HTR-8/SVneo (cell line): ENCODE results near the gene CYP4F22.
"Not testable (repeated sequence)": the region's sequence is repeated elsewhere in the genome, so short reads cannot be mapped to it uniquely, and the experiment has no call there.

Experiments
- DNase-seq: peaks from one replicate; pipeline ENCODE4 v3.0.0; 2011; ENCODE audit warnings: low spot score, mixed read lengths; ENCODE audit not compliant: insufficient read length
- FAIRE-seq: peaks from 2 replicates; lab custom pipeline; 2011; peaks lifted over from hg19 to GRCh38; lab: Jason Lieb, UNC

Gene CYP4F22

GRCh38 chr19:15532779-15533521 is 24.6 kb downstream of the CYP4F22 start:
- DNase-seq, result no peak
- FAIRE-seq, result no peak

GRCh38 chr19:15533522-15533830 is 25.2 kb downstream of the CYP4F22 start:
- FAIRE-seq, DNase-seq: not testable (repeated sequence)

DNA sequence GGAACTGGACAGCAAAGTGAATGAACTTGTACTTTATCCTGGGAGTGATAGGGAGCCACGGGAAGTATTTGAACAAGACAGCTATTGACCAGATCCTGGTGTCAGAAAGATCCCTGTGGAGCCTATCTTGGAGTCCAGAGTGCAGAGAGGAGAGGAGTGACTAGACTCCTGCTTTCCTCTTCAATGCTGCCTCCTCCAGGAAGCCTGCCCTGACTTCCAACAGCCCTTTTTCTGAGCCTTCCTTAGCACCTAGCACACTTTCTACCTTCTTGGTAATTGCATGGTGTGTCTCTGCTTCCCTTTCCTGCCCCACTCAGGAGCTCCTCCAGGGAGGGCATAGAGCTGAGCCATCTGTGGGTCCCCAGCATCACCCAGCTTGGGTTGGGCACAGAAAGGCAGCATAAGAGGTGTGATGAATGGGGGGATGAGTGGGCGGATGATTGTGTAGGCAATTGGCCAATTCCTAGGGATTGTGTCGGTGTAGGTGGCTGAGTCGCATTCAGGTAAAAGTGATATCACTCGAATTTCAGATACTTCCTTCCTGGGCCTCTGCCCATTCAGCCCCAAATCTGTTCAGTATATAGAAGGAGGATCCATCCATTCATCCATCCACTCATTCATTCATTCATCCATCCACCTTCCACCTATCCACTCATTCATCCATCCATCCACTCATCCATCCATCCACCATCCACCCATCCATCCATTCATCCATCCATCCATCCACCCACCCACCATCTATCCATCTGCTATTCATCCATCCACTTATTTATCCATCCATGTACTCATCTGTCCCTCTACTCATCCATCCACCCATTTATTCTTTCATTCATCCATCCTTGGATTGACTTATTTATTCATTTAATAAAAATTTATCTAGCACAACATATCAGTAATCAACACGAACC is 26.9 kb downstream of the CYP4F22 start:
- DNase-seq (no peak), FAIRE-seq (no peak)

- no peak for DNase-seq
- no peak for FAIRE-seq
Measured at GRCh38 chr19:15536350-15536749, 28.0 kb downstream of the CYP4F22 start.

- FAIRE-seq (no peak), DNase-seq (no peak)
Measured at GRCh38 chr19:15538774-15539173, 30.4 kb downstream of the CYP4F22 start.

DNA sequence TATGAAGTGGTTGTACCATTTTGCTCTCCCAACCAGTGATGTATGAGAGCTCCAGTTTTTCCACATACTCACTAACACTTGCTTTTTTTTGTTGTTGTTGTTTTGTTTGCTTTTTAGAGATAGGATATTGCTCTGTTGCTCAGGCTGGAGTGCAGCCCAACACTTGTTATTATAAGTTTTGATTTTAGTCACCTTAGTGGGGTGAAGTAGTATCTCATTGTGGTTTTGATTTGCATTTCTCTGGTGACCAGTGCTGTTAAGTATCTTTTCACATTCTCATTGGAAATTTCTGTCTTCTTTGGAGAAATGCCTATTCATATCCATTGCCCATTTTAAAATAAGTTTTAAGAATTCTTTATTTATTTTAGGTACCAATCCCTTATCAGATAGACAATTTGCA is 31.3 kb downstream of the CYP4F22 start:
- FAIRE-seq, result no peak

GRCh38 chr19:15540435-15540834 is 32.1 kb downstream of the CYP4F22 start:
- DNase-seq (no peak), FAIRE-seq (no peak)

More for the DNA sequence above, 31.3 kb downstream of the CYP4F22 start:
- no peak for DNase-seq

DNA sequence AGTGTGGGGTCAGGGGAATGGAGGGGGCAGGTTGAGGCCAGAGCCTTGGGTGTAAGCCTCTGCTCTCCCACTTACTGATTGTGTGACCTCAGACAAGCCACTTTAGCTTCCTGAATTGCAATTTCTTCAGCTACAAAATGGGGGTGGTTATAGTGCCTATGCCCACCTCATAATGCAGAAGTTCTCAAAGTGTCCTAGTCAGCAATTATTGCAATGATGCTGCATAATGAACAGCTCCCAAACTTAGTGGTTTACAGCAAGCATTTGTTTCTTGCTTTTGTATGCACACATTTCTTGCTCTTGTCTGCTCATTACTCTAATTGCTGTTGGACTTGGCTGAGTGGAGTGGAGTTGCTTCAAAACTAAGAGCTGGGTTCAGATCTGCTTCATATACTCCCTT is 36.0 kb downstream of the CYP4F22 start:
- FAIRE-seq, result no peak

DNA sequence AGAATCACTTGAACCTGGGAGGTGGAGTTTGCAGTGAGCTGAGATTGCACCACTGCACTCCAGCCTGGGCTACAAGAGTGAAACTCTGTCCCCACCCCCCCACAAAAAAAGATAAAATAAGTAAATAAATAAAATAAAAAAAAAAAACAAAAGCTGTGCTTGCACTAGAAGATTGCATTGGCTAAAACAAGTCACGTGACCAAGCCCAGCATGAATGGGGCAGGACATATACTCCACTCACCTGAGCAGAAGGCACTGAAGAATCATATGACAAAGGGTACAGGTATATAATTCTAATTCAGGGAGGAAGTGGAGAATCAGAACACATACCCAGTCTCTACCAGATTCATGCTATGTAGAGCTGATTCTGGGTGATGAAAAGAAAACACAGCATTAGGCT is 36.6 kb downstream of the CYP4F22 start:
- FAIRE-seq (no peak), DNase-seq (no peak)

More for the DNA sequence above, 36.0 kb downstream of the CYP4F22 start:
- no peak for DNase-seq

DNA sequence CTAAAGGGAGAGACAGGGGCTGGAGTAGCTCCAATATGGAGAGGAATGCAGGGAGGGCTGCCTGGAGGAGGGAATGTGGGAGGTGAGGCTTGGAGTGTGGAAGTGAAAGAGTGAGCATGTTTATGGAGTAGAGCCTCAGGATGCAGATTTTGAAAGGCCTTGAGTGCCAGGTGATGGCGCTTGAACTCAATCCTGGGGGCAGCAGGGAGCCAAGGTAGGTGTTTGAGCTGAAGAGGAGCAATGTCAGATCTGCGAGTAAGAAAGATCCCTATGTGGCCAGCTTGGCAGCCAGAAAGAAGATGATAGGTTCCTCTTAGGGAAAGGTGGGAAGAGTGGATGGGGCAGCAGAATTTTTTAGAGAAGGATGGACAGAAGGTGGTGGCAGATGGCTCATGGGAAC is 40.3 kb downstream of the CYP4F22 start:
- DNase-seq (no peak), FAIRE-seq (no peak)

- DNase-seq (no peak), FAIRE-seq (no peak)
Measured at GRCh38 chr19:15549581-15549980, 41.3 kb downstream of the CYP4F22 start.

DNA sequence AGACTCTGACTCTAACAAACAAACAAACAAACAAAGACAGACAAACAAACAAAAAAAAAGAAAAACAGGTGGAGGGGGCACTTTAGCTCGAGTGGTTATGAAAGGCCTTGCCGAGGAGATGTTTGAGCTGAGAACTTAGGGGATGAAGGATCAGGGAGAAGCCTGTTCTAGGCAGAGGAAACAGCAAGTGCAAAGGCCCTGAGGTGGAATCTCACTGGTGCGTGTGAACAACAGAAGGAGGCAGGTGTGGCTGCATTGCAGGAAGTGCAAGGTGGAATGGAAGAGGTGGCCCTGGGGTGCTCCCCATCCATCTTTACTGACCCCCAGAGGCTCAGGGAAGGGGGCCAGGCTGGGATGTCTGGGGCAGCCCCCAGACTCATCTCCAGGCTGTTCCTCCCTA is 41.9 kb downstream of the CYP4F22 start:
- FAIRE-seq (no peak), DNase-seq (no peak)

DNA sequence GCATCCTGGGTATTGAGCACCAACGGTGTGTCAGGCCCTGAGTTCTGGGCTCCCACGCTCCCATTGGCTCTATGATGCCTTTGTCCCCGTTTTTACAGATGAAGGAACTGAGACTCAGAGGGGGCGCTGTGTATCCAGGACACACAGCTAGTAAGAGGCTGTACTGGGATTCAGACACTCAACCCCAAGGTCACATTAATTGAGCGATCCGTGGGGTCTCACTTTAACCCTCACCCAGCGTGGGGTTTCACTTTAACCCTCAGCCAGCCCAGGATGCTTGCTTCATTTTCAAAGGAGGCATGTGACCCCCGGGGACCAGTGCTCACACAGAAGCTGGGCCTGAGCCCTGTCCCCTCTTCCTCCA is 42.6 kb downstream of the CYP4F22 start:
- no peak for FAIRE-seq
- DNase-seq, result no peak

DNA sequence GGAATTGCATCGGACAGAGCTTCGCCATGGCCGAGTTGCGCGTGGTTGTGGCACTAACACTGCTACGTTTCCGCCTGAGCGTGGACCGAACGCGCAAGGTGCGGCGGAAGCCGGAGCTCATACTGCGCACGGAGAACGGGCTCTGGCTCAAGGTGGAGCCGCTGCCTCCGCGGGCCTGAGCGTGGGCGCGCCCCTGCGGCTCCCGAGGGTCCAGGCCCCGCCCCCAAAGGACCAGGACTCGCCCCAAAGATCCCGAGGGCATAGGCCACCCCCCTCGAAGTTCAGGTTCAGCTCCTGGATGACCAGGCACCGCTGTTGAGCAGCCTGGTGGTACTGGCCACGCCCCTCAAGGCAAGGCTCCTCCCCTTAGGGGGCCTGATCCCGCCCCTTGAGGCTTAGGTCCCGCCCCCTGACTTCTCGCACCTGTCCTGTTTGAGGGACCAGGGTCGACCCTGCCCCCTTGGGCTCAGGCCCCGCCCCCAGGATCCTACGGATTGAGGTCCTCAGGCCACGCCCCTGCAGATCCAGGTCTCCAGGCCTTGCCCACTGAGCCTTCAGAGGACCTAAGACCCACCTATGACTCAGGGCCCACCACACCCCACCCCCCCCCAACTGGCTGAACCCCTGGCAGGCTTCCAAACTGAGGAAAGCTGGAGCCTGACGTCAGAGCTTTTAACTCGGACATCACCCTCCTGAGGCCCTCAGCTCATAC is 43.1 kb downstream of the CYP4F22 start:
- FAIRE-seq (no peak), DNase-seq (peak; percentile 51)

DNA sequence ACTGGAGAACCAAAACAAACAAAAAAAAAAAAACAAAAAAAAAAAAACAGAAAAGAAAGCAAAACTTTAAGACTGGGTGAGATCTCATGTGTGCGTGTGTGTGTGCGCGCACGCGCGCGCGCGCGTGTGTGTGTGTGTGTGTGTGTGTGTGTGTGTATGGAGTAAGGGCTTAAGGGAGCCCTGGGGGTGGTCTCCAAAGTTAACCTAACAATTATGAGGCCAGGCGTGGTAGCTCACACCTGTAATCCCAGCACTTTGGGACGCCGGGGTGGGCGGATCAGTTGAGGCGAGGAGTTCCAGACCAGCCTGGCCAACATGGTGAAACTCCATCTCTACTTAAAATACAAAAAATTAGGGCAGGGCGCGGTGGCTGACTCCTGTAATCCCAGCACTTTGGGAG is 46.7 kb downstream of the CYP4F22 start:
- FAIRE-seq (no peak), DNase-seq (no peak)

GRCh38 chr19:15555759-15556633 is 47.7 kb downstream of the CYP4F22 start:
- FAIRE-seq (peak; percentile 86), DNase-seq (peak; percentile 96)

- peak; percentile 87 for FAIRE-seq
Measured at GRCh38 chr19:15556634-15557181, 48.4 kb downstream of the CYP4F22 start.

DNA sequence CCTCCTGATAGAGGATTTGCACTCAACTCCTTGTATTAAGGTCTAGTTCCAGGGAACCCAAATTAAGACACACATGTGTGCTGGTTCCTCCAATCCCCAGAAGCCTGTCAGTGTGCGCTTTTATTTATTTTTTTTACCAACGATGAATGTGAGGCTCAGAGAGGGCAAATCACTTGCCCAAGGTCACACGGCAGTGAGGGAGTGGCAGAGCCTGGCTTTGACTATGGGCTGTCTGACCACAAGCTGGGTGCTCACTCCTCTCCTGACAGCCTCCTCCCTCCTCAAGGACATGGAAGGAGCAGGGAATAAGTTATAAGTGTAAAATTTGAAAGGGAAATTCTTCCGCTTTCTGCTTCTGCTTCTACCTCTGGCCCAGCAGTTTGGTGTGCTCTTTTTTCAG is 48.9 kb downstream of the CYP4F22 start:
- FAIRE-seq (no peak), DNase-seq (no peak)

More at GRCh38 chr19:15556634-15557181, 48.4 kb downstream of the CYP4F22 start:
- no peak for DNase-seq

GRCh38 chr19:15562145-15562544 is 53.8 kb downstream of the CYP4F22 start:
- FAIRE-seq (no peak), DNase-seq (no peak)

DNA sequence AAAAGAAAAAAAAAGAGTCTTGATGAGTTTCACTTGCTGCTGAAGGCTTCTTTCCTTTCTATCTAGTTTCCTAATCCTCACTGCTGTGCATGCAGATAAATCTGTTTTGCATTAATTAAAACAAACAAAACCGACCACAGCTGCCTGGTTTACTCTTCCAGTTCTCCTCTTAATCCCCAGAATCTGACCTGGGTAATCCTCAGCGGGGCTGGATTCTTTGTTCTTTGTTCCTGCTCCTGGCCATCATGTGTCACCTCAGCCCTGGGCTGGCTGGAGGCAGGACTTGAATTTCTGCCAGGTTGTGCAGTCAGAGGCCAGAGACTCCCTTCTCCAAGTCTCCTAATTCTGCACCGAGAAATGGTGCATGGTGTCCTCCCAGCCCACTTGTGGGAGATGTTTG is 54.5 kb downstream of the CYP4F22 start:
- FAIRE-seq, result no peak
- no peak for DNase-seq
